Measurements from ENCODE around the gene ZCCHC17.

DNA sequence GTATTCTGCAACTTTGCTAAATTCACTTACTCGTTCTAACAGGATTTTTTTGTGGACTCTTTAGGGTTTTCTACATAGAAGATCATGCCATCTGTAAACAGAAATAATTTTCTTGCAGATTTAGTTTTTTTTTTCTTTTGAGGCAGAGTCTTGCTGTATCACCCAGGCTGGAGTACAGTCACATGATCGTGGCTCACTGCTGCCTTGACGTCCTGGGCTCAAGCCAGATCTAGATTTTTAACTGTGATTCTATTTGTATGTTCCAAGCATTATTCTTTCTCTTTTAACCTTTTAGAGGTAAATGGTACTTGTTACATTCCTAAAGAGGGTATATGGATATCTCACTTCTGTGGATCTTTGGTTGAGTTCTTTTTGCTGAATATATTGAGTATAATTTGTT lies 57.5 kb downstream of the ZCCHC17 start:
- TF ChIP-seq, protein P1, sequence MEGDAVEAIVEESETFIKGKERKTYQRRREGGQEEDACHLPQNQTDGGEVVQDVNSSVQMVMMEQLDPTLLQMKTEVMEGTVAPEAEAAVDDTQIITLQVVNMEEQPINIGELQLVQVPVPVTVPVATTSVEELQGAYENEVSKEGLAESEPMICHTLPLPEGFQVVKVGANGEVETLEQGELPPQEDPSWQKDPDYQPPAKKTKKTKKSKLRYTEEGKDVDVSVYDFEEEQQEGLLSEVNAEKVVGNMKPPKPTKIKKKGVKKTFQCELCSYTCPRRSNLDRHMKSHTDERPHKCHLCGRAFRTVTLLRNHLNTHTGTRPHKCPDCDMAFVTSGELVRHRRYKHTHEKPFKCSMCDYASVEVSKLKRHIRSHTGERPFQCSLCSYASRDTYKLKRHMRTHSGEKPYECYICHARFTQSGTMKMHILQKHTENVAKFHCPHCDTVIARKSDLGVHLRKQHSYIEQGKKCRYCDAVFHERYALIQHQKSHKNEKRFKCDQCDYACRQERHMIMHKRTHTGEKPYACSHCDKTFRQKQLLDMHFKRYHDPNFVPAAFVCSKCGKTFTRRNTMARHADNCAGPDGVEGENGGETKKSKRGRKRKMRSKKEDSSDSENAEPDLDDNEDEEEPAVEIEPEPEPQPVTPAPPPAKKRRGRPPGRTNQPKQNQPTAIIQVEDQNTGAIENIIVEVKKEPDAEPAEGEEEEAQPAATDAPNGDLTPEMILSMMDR (IDR thresholded peaks at IDR 0.05; ENCODE audit: extremely low read depth in 1 of 2, insufficient read depth in 1 of 2, low read depth in 1 of 2, low read length in 2 of 2) = no peak
- TF ChIP-seq POLR2AphosphoS5 (IDR thresholded peaks at IDR 0.05; ENCODE audit: insufficient read depth, low read depth, low read length) = no peak
- TF ChIP-seq POLR2A (IDR thresholded peaks at IDR 0.05; ENCODE audit: low read depth, low read length) = no peak

Measured in endothelial cell of umbilical vein (primary cell).